ENCODE measurements around the gene DTHD1.

DNA sequence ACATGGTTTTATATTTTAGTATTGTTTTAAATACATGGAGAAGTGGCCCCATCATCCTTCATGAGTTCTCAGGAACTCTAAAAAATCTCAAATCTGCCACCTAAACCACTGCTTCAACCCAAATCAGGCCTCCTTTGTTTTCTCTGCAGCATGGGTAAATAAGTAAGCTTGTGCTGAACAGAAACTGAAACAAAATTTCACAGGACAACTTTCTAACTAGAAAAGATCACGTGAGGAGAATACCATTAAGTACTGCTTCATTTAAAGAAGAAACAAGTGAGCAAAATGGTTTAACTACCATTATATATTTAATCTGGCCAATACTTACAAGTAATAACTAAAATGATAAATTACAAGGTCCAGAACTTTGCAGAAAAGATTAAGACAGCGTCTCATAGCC, 39.6 kb upstream of the DTHD1 start:
- TF ChIP-seq, protein P1, sequence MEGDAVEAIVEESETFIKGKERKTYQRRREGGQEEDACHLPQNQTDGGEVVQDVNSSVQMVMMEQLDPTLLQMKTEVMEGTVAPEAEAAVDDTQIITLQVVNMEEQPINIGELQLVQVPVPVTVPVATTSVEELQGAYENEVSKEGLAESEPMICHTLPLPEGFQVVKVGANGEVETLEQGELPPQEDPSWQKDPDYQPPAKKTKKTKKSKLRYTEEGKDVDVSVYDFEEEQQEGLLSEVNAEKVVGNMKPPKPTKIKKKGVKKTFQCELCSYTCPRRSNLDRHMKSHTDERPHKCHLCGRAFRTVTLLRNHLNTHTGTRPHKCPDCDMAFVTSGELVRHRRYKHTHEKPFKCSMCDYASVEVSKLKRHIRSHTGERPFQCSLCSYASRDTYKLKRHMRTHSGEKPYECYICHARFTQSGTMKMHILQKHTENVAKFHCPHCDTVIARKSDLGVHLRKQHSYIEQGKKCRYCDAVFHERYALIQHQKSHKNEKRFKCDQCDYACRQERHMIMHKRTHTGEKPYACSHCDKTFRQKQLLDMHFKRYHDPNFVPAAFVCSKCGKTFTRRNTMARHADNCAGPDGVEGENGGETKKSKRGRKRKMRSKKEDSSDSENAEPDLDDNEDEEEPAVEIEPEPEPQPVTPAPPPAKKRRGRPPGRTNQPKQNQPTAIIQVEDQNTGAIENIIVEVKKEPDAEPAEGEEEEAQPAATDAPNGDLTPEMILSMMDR (IDR thresholded peaks at IDR 0.05 in 8 of 11, conservative IDR thresholded peaks at IDR 0.05 in 3 of 11), result no peak
- no peak for TF ChIP-seq POLR2A (IDR thresholded peaks at IDR 0.05)
